HEK293T (cell line): Measurements from ENCODE around the gene AGAP1.

Experiments
- CTCF ChIA-PET: fragments of 350-600 bp; formaldehyde crosslinking; extraction: SDS; loops from one replicate; lab custom pipeline; 2021; ENCODE audit warnings: antibody characterized with exemption, inconsistent platforms; lab: Yijun Ruan, JAX
- POLR2A ChIA-PET: fragments of 350-600 bp; formaldehyde crosslinking; extraction: SDS; loops from one replicate; lab custom pipeline; 2020; ENCODE audit warnings: antibody characterized with exemption, inconsistent platforms; lab: Yijun Ruan, JAX
- DNase-seq: peaks from one replicate; pipeline ENCODE4 v3.0.0; 2012; ENCODE audit warnings: mixed read lengths; ENCODE audit errors: extremely low spot score
- ARNT ChIP-seq: fragments of 450-650 bp; IDR thresholded peaks from 2 replicates; pipeline ENCODE4 v1.6.1; 2017; ENCODE audit warnings: mild to moderate bottlenecking
- BHLHE40 ChIP-seq: fragments of 450-650 bp; IDR thresholded peaks from 2 replicates; pipeline ENCODE4 v1.6.1; 2016; ENCODE audit warnings: mild to moderate bottlenecking, moderate library complexity, borderline replicate concordance
- CTBP1 ChIP-seq: fragments of 450-650 bp; IDR thresholded peaks from 2 replicates; pipeline ENCODE4 v1.6.1; 2016; ENCODE audit warnings: borderline replicate concordance
- ELF4 ChIP-seq: fragments of 450-650 bp; IDR thresholded peaks from 2 replicates; pipeline ENCODE4 v1.6.1; 2017; ENCODE audit warnings: antibody characterized with exemption
- FOXA1 ChIP-seq: fragments of 450-650 bp; IDR thresholded peaks from 2 replicates; pipeline ENCODE4 v1.6.1; 2016; ENCODE audit warnings: mild to moderate bottlenecking
- FOXK2 ChIP-seq: fragments of 450-650 bp; IDR thresholded peaks from 2 replicates; pipeline ENCODE4 v1.6.1; 2016; ENCODE audit warnings: mild to moderate bottlenecking
- FOXM1 ChIP-seq: fragments of 450-650 bp; IDR thresholded peaks from 2 replicates; pipeline ENCODE4 v1.6.1; 2017; ENCODE audit warnings: mild to moderate bottlenecking, borderline replicate concordance
- HDGF ChIP-seq: fragments of 450-650 bp; IDR thresholded peaks from 2 replicates; pipeline ENCODE4 v1.6.1; 2017; ENCODE audit warnings: antibody characterized with exemption, borderline replicate concordance
- L3MBTL2 ChIP-seq: fragments of 450-650 bp; conservative IDR thresholded peaks from 2 replicates; pipeline ENCODE4 v1.6.1; 2016; ENCODE audit warnings: mild to moderate bottlenecking
- LEF1 ChIP-seq: fragments of 450-650 bp; IDR thresholded peaks from 2 replicates; pipeline ENCODE4 v1.6.1; 2017; ENCODE audit warnings: mild to moderate bottlenecking, borderline replicate concordance
- NFRKB ChIP-seq: fragments of 450-650 bp; IDR thresholded peaks from 2 replicates; pipeline ENCODE4 v1.6.1; 2016; ENCODE audit warnings: mild to moderate bottlenecking, moderate library complexity
- SP1 ChIP-seq: fragments of 450-650 bp; IDR thresholded peaks from 2 replicates; pipeline ENCODE4 v1.6.1; 2017
- SUZ12 ChIP-seq: fragments of 450-650 bp; IDR thresholded peaks from 2 replicates; pipeline ENCODE4 v1.6.1; 2016; ENCODE audit warnings: mild to moderate bottlenecking
- TARDBP ChIP-seq: fragments of 450-650 bp; IDR thresholded peaks from 2 replicates; pipeline ENCODE4 v1.6.1; 2016
- ZNF384 ChIP-seq: fragments of 450-650 bp; IDR thresholded peaks from 2 replicates; pipeline ENCODE4 v1.6.1; 2016
- TF ChIP-seq, protein P1 (sequence below): fragments of 450-650 bp; IDR thresholded peaks from 2 replicates; pipeline ENCODE4 v1.6.1; 2016

The AGAP1 gene

DNA sequence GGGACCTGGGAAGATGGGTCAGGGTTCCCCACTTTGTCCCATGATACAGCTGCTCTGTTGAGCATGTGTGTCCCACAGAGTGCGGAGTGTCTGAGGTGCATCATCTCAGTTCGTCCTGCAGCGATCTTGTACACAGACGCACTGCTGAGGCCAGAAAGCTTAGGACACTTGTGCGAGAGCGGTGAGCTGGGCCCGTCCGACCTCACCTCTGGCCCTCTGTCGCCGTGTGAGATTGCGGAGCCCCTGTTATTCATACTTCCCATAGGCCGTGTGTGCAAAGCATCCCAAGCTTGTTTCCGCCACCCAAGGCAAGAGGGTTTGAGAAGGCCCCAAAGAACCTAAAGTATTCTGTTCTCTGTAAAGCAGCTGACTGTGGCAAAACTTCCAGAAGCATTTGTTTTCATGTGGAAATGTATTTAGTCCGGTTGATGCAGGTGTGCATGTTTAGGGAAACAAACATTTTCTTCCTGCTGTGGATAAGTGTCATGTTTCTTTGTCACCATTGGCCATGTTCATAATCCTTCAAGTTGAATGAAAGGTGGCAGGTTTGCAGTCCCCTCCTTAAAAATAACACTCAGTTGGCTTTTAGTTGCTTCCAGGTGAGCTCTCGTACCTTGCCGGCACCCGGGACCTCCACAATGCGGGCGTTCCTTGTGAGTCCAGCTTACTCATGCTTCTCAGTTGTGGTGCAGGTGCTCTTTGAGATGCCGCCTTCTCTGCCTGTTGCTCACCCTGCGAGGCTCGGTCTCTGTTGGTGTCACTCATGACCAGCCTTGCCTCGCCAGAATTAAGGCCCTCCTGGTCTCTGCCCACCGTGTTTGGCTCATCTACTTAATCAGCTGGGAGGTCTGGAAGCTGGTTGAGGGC lies 5.3 kb downstream of the AGAP1 start:
- TF ChIP-seq ELF4 = no peak
- TF ChIP-seq, protein P1, sequence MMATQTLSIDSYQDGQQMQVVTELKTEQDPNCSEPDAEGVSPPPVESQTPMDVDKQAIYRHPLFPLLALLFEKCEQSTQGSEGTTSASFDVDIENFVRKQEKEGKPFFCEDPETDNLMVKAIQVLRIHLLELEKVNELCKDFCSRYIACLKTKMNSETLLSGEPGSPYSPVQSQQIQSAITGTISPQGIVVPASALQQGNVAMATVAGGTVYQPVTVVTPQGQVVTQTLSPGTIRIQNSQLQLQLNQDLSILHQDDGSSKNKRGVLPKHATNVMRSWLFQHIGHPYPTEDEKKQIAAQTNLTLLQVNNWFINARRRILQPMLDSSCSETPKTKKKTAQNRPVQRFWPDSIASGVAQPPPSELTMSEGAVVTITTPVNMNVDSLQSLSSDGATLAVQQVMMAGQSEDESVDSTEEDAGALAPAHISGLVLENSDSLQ = peak; percentile 54
- CTCF ChIA-PET = interaction anchor here (1.2 kb wide), 1 partner anchor 53 kb away, joined by 4 read pairs; no protein-coding TSS in a partner anchor
- POLR2A ChIA-PET = no interaction called here
- DNase-seq = no peak

DNA sequence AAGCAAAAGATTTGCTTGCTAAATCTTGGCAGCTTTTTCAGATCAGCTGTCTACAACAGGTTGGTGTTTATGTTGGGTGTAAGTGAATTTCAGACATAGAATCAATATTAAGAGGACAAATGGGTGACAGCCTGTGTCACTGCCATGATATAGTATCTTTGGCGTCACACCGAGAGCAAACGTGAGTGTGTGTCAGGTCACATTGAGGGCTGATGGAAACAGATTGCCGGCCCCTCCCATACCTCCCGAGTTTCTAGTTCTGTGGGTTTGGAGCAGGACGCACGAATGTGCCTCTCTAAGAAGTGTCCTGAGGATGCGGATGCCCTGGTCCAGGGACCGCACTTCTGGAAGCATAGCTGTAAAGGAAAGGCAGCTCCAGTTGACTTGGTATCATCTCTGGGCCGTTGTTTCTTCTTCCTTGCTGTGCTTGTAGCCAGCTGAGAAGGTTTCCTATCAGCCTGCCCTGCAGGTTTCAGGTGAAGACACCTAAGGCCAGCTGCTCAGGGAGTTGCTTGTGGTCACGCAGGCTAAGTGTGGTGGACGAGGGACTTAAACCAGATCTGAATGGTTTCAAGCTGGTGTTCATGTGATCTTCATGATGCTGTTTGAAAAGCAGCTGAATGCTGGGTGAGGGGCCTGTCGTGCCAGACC lies 6.4 kb downstream of the AGAP1 start:
- no peak for DNase-seq
- TF ChIP-seq FOXK2 (no peak), TARDBP (no peak), FOXM1 (no peak), NFRKB (no peak), LEF1 (no peak), L3MBTL2 (no peak), ELF4 (no peak), SUZ12 (no peak), SP1 (no peak), BHLHE40 (no peak), HDGF (no peak), FOXA1 (no peak), ZNF384 (no peak), CTBP1 (no peak), ARNT (no peak)
- TF ChIP-seq, protein P1 = no peak
- POLR2A ChIA-PET = no interaction called here
- CTCF ChIA-PET = no interaction called here

DNA sequence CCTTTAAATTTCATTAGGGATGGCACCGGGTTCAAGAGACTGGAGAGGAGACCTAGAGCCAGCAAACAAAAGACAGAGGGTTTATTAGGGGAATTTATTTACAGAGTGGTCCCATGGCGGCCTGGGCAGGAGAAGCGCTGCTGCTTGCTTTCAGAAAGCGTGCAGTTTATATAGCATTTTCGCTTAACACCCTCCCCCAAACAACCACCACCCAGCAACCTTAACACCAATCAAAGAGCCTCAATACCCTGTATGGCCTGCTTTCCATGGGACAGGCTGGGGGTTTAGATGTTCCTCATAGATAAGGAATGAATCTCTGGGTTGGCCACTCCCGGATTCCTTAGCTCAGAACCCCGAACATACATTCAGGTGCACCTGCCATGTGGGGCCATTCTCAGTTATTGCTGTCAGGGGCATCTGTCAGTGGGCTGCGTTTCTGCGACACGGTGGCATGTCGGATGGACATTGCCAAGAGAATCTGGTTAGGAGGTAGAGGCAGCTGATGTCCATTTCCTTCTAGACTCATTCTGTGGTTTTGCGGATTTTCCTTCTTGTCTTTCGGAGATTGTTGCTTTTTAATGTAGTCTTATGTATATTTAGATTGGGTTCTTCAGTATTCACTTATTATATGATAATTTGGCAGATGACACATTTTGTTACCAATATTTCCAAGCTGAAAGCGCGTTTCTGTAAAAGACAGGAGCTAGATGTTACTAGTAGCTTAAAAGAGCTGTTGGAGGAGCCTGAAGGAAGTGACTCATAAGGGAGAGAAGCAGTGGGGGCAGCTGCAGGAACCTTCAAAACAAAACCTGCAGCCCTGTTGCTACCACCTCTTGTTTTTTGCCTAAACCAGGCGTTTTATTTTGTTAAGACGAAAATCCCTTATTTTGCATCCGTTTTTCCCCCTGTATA lies 7.2 kb downstream of the AGAP1 start:
- TF ChIP-seq CTBP1 = no peak
- TF ChIP-seq LEF1 = no peak
- TF ChIP-seq BHLHE40 = no peak
- TF ChIP-seq TARDBP = no peak
- no peak for TF ChIP-seq NFRKB
- TF ChIP-seq ZNF384 = no peak
- no peak for TF ChIP-seq FOXK2
- TF ChIP-seq FOXA1 = no peak
- TF ChIP-seq SP1 = no peak
- DNase-seq = no peak
- POLR2A ChIA-PET = no interaction called here
- CTCF ChIA-PET = interaction anchor here (1.5 kb wide), 1 partner anchor 13 kb away, joined by 3 read pairs; no protein-coding TSS in a partner anchor

DNA sequence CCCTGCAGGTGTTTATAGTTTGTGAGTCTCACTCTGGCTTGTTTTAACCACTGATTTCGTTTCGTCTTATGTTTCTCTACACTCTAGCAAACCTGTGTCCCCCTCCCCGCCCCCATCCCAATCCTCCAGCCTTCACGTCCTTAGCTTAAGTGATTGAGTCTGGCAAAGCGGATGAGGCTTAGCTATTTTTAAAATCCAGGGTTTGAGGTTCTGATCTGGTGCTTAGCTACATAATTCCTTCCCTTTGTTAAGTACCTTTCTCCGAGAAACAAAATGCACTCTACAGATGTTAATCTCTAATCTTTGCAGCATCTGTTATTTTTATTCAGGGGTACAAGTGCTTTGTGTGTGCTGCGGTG lies 7.8 kb downstream of the AGAP1 start:
- no peak for DNase-seq
- POLR2A ChIA-PET = no interaction called here
- CTCF ChIA-PET = interaction anchor here (1.5 kb wide), 1 partner anchor 12 kb away, joined by 3 read pairs; no protein-coding TSS in a partner anchor
- TF ChIP-seq TARDBP (no peak), SUZ12 (no peak), NFRKB (no peak), ELF4 (no peak), L3MBTL2 (no peak), BHLHE40 (no peak)

DNA sequence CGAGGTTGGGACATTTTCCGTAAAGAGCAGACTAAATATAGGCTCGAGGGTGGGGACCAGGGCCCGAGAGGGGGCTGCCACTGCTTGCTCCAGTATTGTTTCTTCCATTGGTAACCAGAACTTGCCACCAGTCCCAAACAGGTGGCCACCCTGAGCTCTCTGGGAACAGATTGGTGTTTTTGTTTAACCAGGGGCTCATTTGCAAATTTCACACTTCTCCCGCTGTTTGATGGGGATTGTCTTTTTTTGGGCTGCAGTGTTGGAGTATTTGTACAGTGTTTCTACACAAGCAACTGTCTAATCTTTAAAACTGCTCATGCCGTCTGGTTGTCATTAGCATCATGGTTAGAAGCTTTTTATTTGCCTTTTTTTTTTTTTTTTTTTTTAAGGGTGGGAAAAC lies 8.5 kb downstream of the AGAP1 start:
- TF ChIP-seq NFRKB (no peak), CTBP1 (no peak), SUZ12 (no peak), HDGF (no peak), FOXA1 (no peak), ZNF384 (no peak), L3MBTL2 (no peak)
- TF ChIP-seq, protein P1 = no peak
- CTCF ChIA-PET = interaction anchor here (1.5 kb wide), 1 partner anchor 11 kb away, joined by 3 read pairs; no protein-coding TSS in a partner anchor
- POLR2A ChIA-PET = no interaction called here
- DNase-seq = no peak
